KOPT-K1 (cell line): ENCODE measurements around the gene IL10RA.

ENCODE experiments used
- H3K27ac ChIP-seq: fragments of 200-600 bp; sonication (generic); 2 replicates; pipeline ENCODE4 v1.5.1; 2016; ENCODE audit warnings: antibody characterized with exemption, mild to moderate bottlenecking, low read depth, low read length; ENCODE audit not compliant: poor library complexity, severe bottlenecking
- H3K36me3 ChIP-seq: fragments of 200-600 bp; sonication (generic); 2 replicates; pipeline ENCODE4 v1.5.1; 2017; ENCODE audit warnings: antibody characterized with exemption, mild to moderate bottlenecking, low read length, moderate library complexity; ENCODE audit not compliant: insufficient read depth
- H3K9me3 ChIP-seq: fragments of 200-600 bp; sonication (generic); 2 replicates; pipeline ENCODE4 v1.5.1; 2017; ENCODE audit warnings: antibody characterized with exemption, low read length, mild to moderate bottlenecking; ENCODE audit not compliant: insufficient read depth, poor library complexity, severe bottlenecking

Gene IL10RA

DNA sequence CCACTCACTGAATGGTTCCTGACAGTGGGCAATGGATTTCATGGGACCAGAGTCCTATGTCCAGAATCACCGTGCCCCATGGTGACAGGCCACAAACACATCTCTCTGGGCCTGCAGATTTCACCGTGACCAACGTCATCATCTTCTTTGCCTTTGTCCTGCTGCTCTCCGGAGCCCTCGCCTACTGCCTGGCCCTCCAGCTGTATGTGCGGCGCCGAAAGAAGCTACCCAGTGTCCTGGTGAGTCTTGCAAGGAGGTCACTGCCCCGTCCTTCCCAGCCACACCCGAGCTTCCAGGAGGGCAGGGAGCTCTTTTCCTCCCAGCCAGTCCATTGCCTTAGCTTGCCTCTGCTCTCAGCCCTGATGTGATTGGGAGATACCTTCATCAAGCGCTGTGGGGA is 9.3 kb downstream of the IL10RA start:
- Histone ChIP-seq H3K36me3 (no peaks in the 10 kb centered on the region), H3K9me3 (no peaks in the 10 kb centered on the region)

DNA sequence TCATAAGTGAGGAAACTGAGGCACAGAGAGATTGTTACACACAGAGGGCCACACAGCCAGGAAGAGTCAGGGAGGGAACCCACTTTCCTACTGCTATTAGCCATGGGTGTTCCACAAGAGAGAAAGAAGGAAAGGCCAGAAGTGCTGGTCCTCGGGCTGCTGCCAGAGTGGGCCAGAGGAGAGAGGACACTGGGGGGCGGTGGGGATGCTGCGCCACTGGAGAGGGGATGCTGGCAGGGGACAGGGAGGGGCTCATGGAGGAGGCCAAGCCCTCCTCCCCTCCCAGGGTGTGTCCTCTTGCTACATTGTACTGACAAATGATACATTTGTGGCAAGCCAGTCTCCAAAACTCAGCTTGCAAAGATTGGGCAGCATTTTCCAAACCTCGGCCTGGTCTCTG is 9.9 kb downstream of the IL10RA start:
- H3K27ac ChIP-seq, result no peak overlapping the region
- no peaks in the 10 kb centered on the region for H3K36me3 ChIP-seq
- no peaks in the 10 kb centered on the region for H3K9me3 ChIP-seq

More for the DNA sequence above, 9.3 kb downstream of the IL10RA start:
- no peak overlapping the region for H3K27ac ChIP-seq

DNA sequence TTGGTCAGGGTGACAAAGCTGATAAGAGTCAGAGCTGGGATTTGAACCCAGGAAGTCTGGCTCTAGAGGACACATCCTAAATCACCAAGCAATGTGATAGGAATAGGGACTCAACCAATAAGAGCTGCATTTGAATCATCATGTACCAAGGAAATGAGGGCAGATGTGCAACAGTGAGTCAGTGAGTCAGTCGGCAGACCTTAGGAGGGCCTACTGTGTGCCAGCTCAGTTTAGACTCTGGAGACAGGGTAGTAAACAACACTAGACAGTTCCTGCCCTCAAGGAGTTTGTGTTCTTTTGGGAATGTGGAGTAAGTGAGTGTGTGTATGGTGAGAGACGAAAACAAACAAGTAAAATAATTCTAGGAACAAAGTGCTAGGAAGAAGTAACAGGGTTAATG is 11.2 kb downstream of the IL10RA start:
- no peaks in the 10 kb centered on the region for H3K36me3 ChIP-seq
- no peaks in the 10 kb centered on the region for H3K9me3 ChIP-seq
- no peak overlapping the region for H3K27ac ChIP-seq

DNA sequence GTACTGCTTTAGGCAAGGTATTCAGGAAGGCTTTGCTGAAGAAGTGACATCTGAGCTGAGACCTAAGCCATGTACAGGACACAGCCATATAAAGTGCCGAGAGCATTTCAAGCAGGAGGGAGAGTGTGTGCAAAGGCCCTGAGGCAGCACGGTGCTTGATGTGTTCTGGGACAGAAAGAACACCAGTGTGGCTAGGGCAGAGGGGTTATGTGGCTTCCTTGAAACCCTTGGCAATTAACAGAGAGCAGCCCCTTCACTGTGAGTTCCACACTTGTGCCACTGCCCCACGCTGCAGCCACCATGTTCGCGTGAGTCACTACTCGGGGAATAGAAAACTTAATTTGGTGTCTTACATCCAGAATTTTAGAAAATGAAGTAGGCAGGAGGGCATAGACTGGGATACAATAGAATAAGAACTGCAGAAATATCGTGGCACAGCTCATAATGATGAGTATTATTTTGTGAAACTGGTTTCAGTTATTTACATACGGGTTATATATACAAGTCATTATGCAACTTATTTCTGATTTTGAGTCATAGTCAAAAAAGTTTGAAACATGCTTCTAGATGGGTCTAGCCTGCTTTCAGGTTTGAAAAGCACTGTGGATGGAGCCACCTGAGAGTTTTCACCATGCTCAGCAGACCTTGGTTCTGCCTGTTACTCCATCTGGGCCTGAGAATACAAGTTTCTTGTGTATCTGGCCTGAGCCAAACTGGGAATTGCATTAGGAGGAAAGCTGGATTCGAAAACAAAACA is 11.8 kb downstream of the IL10RA start:
- H3K36me3 ChIP-seq, result no peaks in the 10 kb centered on the region

DNA sequence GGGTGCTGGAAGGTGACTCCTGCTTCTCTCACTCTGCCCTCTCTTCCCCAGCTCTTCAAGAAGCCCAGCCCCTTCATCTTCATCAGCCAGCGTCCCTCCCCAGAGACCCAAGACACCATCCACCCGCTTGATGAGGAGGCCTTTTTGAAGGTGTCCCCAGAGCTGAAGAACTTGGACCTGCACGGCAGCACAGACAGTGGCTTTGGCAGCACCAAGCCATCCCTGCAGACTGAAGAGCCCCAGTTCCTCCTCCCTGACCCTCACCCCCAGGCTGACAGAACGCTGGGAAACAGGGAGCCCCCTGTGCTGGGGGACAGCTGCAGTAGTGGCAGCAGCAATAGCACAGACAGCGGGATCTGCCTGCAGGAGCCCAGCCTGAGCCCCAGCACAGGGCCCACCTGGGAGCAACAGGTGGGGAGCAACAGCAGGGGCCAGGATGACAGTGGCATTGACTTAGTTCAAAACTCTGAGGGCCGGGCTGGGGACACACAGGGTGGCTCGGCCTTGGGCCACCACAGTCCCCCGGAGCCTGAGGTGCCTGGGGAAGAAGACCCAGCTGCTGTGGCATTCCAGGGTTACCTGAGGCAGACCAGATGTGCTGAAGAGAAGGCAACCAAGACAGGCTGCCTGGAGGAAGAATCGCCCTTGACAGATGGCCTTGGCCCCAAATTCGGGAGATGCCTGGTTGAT is 12.6 kb downstream of the IL10RA start:
- Histone ChIP-seq H3K9me3 (no peaks in the 10 kb centered on the region), H3K27ac (no peak overlapping the region), H3K36me3 (no peaks in the 10 kb centered on the region)

More for the DNA sequence above, 11.8 kb downstream of the IL10RA start:
- no peaks in the 10 kb centered on the region for H3K9me3 ChIP-seq
- H3K27ac ChIP-seq, result no peak overlapping the region

DNA sequence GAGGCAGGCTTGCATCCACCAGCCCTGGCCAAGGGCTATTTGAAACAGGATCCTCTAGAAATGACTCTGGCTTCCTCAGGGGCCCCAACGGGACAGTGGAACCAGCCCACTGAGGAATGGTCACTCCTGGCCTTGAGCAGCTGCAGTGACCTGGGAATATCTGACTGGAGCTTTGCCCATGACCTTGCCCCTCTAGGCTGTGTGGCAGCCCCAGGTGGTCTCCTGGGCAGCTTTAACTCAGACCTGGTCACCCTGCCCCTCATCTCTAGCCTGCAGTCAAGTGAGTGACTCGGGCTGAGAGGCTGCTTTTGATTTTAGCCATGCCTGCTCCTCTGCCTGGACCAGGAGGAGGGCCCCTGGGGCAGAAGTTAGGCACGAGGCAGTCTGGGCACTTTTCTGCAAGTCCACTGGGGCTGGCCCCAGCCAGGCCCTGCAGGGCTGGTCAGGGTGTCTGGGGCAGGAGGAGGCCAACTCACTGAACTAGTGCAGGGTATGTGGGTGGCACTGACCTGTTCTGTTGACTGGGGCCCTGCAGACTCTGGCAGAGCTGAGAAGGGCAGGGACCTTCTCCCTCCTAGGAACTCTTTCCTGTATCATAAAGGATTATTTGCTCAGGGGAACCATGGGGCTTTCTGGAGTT is 13.3 kb downstream of the IL10RA start:
- Histone ChIP-seq H3K9me3 (no peaks in the 10 kb centered on the region), H3K36me3 (no peaks in the 10 kb centered on the region), H3K27ac (no peak overlapping the region)

DNA sequence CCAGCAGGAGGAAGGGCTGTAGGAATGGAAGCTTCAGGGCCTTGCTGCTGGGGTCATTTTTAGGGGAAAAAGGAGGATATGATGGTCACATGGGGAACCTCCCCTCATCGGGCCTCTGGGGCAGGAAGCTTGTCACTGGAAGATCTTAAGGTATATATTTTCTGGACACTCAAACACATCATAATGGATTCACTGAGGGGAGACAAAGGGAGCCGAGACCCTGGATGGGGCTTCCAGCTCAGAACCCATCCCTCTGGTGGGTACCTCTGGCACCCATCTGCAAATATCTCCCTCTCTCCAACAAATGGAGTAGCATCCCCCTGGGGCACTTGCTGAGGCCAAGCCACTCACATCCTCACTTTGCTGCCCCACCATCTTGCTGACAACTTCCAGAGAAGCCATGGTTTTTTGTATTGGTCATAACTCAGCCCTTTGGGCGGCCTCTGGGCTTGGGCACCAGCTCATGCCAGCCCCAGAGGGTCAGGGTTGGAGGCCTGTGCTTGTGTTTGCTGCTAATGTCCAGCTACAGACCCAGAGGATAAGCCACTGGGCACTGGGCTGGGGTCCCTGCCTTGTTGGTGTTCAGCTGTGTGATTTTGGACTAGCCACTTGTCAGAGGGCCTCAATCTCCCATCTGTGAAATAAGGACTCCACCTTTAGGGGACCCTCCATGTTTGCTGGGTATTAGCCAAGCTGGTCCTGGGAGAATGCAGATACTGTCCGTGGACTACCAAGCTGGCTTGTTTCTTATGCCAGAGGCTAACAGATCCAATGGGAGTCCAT is 14.1 kb downstream of the IL10RA start:
- Histone ChIP-seq H3K36me3 (no peaks in the 10 kb centered on the region), H3K27ac (no peak overlapping the region), H3K9me3 (no peaks in the 10 kb centered on the region)

DNA sequence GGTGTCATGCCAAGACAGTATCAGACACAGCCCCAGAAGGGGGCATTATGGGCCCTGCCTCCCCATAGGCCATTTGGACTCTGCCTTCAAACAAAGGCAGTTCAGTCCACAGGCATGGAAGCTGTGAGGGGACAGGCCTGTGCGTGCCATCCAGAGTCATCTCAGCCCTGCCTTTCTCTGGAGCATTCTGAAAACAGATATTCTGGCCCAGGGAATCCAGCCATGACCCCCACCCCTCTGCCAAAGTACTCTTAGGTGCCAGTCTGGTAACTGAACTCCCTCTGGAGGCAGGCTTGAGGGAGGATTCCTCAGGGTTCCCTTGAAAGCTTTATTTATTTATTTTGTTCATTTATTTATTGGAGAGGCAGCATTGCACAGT is 14.6 kb downstream of the IL10RA start:
- no peaks in the 10 kb centered on the region for H3K36me3 ChIP-seq
- no peak overlapping the region for H3K27ac ChIP-seq
- H3K9me3 ChIP-seq, result no peaks in the 10 kb centered on the region

DNA sequence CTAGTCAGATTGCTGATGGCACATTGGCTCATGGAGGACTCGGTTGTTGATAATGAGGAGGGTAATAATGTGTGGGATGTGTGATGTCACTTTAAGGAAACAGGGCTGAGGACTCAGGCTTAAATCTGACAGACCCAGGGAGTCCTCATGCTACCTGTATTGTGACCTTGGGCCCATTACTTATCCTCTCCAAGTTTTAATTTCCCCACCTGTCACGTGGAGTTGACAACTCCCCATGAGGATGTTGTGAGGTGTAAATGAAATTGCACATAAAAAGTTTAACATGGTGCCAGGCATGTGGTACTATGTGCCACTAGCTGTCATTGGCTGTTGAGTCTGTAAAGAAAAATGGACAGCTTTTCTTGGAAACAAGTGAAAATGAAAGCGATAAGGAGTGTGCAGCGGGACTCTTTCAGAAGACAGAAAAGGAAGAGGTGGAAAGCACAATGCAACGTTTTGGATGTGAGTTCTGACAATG is 15.3 kb downstream of the IL10RA start:
- Histone ChIP-seq H3K9me3 (no peaks in the 10 kb centered on the region), H3K27ac (peak overlapping the region; percentile 38), H3K36me3 (no peaks in the 10 kb centered on the region)

DNA sequence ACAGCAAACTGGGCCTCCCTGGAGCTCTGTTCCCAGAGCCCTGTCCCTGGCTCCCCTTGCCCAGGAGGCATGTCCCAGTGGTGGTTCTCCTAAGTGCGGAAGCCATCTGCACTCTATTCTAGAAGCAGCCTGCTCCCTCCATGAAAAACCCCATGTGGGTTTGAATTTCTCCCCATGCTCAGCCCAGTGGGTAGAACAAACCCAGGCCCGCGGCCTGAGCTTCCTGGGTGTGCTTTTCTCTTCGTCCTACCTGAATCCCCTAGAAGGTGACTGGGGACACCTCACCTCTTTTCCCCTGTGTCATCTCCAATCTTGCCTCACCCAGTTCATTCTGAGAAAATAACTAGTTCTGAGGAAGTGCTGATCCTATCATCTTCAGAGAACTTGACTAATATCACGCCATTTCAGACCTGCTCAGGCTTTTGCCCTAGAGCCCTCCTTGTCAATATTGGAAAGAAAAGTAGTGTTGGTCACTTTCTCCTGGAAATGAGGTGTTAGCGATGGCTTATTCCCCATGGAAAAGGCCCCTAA is 15.9 kb downstream of the IL10RA start:
- H3K9me3 ChIP-seq, result no peaks in the 10 kb centered on the region
- H3K27ac ChIP-seq, result peak overlapping the region; percentile 38
- H3K36me3 ChIP-seq, result no peaks in the 10 kb centered on the region

DNA sequence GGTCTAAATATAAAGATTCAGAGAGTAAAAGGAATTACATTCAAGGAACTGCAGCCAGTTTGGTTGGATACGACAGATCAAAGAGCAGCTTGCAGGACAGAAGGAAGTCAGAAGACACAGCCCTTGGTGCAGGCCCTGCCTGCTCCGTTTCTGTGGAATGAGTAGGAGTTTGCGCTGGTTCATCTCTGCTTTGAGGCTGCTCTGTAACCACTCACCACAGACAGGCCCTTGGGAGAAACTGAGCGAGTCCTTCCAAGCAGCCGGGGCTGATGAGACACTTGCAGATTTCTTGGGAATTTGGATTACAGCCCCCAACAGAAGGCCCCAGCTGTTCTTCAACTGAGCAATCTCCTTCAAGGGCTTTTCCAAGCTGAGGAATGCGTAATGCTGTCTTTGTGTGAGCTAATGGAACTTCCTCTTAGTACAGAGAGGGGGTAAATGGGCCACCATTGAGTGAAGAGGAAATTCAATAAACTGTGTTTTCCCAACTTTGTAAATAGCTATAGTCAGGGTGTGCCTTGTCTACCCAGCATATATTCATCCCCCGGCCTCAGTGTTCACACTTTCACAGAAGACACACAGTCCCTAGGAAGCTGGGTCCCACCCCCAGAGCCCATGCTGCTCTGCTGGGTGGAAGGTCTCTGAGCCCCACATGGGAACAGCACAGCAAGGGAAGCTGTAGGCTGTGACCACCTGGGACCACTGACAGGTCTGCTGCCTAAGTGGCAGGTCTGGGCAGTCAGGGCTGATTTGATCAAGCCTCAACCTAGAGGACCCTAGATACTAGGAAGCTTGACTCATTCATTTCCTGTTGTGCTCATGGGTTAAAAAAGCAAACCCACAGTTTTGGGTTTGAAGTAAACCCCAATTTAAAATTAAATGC is 16.6 kb downstream of the IL10RA start:
- H3K9me3 ChIP-seq, result no peaks in the 10 kb centered on the region
- no peaks in the 10 kb centered on the region for H3K36me3 ChIP-seq
- H3K27ac ChIP-seq, result peak overlapping the region; percentile 38

DNA sequence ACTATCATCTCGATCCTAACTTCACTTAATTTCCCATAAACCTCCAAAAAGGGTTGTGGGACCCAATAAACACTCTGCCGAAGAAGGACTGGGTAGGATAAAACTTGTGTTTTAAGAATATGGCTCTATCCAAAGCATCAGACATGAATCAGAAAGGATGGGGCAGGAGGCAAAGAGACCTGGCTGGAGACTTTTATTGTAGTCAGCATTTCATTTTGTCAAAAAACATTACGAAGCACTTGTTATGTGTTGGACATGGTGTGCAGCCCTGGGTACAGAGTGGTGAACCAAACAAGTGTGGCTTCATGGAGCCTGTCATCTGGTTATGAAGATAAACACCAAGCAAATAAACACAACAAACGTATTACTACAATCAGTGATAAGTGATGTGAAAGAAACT is 17.3 kb downstream of the IL10RA start:
- peak overlapping the region; percentile 38 for H3K27ac ChIP-seq

DNA sequence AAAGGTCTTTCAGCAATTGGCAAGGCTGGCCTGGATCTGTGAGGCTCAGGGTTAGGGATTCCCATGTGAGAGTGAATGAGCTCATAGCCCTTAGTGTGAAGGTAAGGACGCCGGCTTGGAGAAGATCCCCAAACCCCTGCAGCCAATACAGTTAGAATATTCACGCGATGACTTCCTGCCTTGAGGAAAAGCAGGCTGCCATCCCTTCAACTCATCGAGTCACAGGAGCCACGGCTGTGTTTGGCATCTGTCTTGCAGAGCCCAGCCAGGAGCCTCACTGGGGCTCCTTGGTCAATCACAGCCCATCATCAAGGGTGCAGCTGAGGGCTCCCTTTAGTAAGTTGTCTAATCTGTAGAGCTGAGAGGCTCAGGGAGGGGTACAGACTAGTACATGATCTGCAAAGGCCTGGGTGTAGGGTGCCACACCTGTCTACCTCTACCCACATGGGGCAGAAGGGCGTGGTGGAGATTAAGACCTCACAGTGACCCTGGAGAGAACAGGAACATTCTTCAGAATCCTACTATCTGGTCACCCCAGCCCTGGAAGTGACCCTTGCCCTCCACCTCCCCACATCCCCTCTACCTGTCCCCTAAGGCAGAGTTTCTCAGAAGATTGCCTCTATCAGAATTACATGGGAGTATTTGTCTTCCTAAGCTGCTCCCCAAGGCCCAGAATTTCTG is 18.5 kb downstream of the IL10RA start:
- Histone ChIP-seq H3K9me3 (no peaks in the 10 kb centered on the region), H3K27ac (no peak overlapping the region), H3K36me3 (no peaks in the 10 kb centered on the region)

More for the DNA sequence above, 17.3 kb downstream of the IL10RA start:
- H3K36me3 ChIP-seq, result no peaks in the 10 kb centered on the region
- H3K9me3 ChIP-seq, result no peaks in the 10 kb centered on the region
